Left lung (tissue), 10 donors: ENCODE results near the gene HNRNPLL. TPM values are rescaled to one million over a fixed set of nuclear protein-coding genes. Genes with fewer than 3 reads are reported as not detected.
A peak's percentile ranks its signal among the peaks of the same experiment; 100 is the strongest.

ENCODE experiments used
- ATAC-seq: fragments of 200-7000 bp; cut with Tn5 transposase; one replicate; pipeline ENCODE4 v1.9.1; 2020; ENCODE audit warnings: moderate library complexity
- DNase-seq, 4 donors: peaks; one replicate each; pipeline ENCODE4 v3.0.0-alpha.2; 2013 to 2020
- H3K27ac ChIP-seq, 2 donors: fragments of 200-600 bp; sonication (generic) in 1 of 2; one replicate each; pipeline versions ENCODE4 v1.5.0 to v1.8.0; 2020 to 2021
- H3K27me3 ChIP-seq, 2 donors: fragments of 200-600 bp; sonication (generic) in 1 of 2; one replicate each; pipeline versions ENCODE4 v1.5.0 to v1.8.0; 2020 to 2021
- H3K36me3 ChIP-seq, 2 donors: fragments of 200-600 bp; sonication (generic) in 1 of 2; one replicate each; pipeline versions ENCODE4 v1.5.0 to v1.8.0; 2020 to 2021
- H3K4me1 ChIP-seq, 2 donors: fragments of 200-600 bp; one replicate each; pipeline ENCODE4 v1.8.0; 2021
- H3K4me3 ChIP-seq, 2 donors: fragments of 200-600 bp; sonication (generic) in 1 of 2; one replicate each; pipeline versions ENCODE4 v1.5.0 to v1.8.0; 2020 to 2021; ENCODE audit warnings: mild to moderate bottlenecking in 1 of 2
- H3K9me3 ChIP-seq, 2 donors: fragments of 200-600 bp; sonication (generic) in 1 of 2; one replicate each; pipeline versions ENCODE4 v1.5.0 to v1.8.0; 2020 to 2021
- CTCF ChIP-seq, 2 donors: fragments of 200-600 bp; sonication (generic) in 1 of 2; IDR thresholded peaks; one replicate each; pipeline versions ENCODE4 v1.5.0 to v1.8.0; 2021; ENCODE audit warnings: antibody characterized with exemption in 2 of 2
- intact Hi-C, 2 donors: fragments of 100-400 bp; cut with DNase I; formaldehyde crosslinking; loops; one replicate each; pipeline versions ENCODE4 v1.11.2 to v1.14.2; 2022
- polyA plus RNA-seq, 6 donors: library from polyadenylated mRNA; unstranded; fragments of 120-200 nt; gene quantifications; one replicate each; pipeline ENCODE4 v1.2.1, GENCODE V29; 2013; ENCODE audit not compliant: insufficient read length in 6 of 6
- total RNA-seq, 2 donors: library from RNA; stranded (reverse); fragmentation: NEBNext Ultra II Directional; extraction: Animal tissue kit (Norgen Biotek cat#: 25700); gene quantifications; one replicate each; pipeline ENCODE4 v1.2.1, GENCODE V29; 2021
- donor health status: DM: no; HTN: yes; CAD: no.
- donor health status: DM: no; HTN: no; CAD: no.

HNRNPLL gene
- total and polyA plus RNA-seq, 8 donors = 44.2 to 102 (median 75.4) TPM

GRCh38 chr2:38596229-38596628 lies 6.5 kb downstream of the HNRNPLL start:
- intact Hi-C loops = no loop called here
- H3K4me1 ChIP-seq = peaks cover 30 to 93% of the 10 kb centered on the region in 2 donors
- no peak for DNase-seq
- H3K27me3 ChIP-seq = no peaks in the 10 kb centered on the region
- no peaks in the 10 kb centered on the region for H3K9me3 ChIP-seq
- no peak for ATAC-seq
- no peak overlapping the region for H3K4me3 ChIP-seq
- H3K27ac ChIP-seq = peak overlapping the region in 1 of 2 donors; percentile 16
- H3K36me3 ChIP-seq = no peaks in the 10 kb centered on the region
- TF ChIP-seq CTCF (IDR thresholded peaks at IDR 0.05) = no peak

- no peaks in the 10 kb centered on the region for H3K9me3 ChIP-seq
- no peak overlapping the region for H3K4me3 ChIP-seq
- intact Hi-C loops = no loop called here
- peaks cover 0 to 9% of the 10 kb centered on the region in 2 donors for H3K36me3 ChIP-seq
- TF ChIP-seq CTCF (IDR thresholded peaks at IDR 0.05) = no peak
- peaks cover 6 to 82% of the 10 kb centered on the region in 2 donors for H3K4me1 ChIP-seq
- DNase-seq (no peak), ATAC-seq (no peak)
- H3K27ac ChIP-seq = no peak overlapping the region
- H3K27me3 ChIP-seq = no peaks in the 10 kb centered on the region
Measured at GRCh38 chr2:38592951-38593350, 9.8 kb downstream of the HNRNPLL start.

GRCh38 chr2:38591152-38591551 lies 11.6 kb downstream of the HNRNPLL start:
- H3K4me1 ChIP-seq = peaks cover 12 to 82% of the 10 kb centered on the region in 2 donors
- ATAC-seq = no peak
- H3K36me3 ChIP-seq = peaks cover 0 to 12% of the 10 kb centered on the region in 2 donors

GRCh38 chr2:38590053-38590452 lies 12.7 kb downstream of the HNRNPLL start:
- intact Hi-C loops = no loop called here
- Histone ChIP-seq H3K4me1 (peaks cover 12 to 73% of the 10 kb centered on the region in 2 donors), H3K27me3 (no peaks in the 10 kb centered on the region), H3K4me3 (no peak overlapping the region), H3K27ac (no peak overlapping the region), H3K9me3 (no peaks in the 10 kb centered on the region), H3K36me3 (peaks cover 0 to 12% of the 10 kb centered on the region in 2 donors)
- DNase-seq = no peak
- no peak for TF ChIP-seq CTCF (IDR thresholded peaks at IDR 0.05)
- no peak for ATAC-seq

More at GRCh38 chr2:38591152-38591551, 11.6 kb downstream of the HNRNPLL start:
- H3K9me3 ChIP-seq = no peaks in the 10 kb centered on the region
- DNase-seq = no peak
- intact Hi-C loops = no loop called here
- no peak overlapping the region for H3K27ac ChIP-seq
- H3K4me3 ChIP-seq = no peak overlapping the region
- no peaks in the 10 kb centered on the region for H3K27me3 ChIP-seq
- no peak for TF ChIP-seq CTCF (IDR thresholded peaks at IDR 0.05)

- Histone ChIP-seq H3K36me3 (peaks cover 0 to 25% of the 10 kb centered on the region in 2 donors), H3K9me3 (no peaks in the 10 kb centered on the region), H3K27me3 (no peaks in the 10 kb centered on the region), H3K4me3 (no peak overlapping the region), H3K4me1 (peaks cover 7 to 42% of the 10 kb centered on the region in 2 donors), H3K27ac (peak overlapping the region in 1 of 2 donors; percentile 49)
- intact Hi-C loops = no loop called here
- no peak for TF ChIP-seq CTCF (IDR thresholded peaks at IDR 0.05)
- peak; percentile 33 for ATAC-seq
- no peak for DNase-seq
Measured at GRCh38 chr2:38586931-38587330, 15.8 kb downstream of the HNRNPLL start.
